IPS-20b (cell line): ENCODE results near the gene TSPYL4.

ENCODE experiments used
- H3K27ac ChIP-seq: one replicate; pipeline ENCODE4 v1.5.1; 2013; ENCODE audit warnings: low read length
- H3K27me3 ChIP-seq: 2 replicates; pipeline ENCODE4 v1.6.1; 2013; ENCODE audit warnings: mild to moderate bottlenecking, low read length, inconsistent platforms; ENCODE audit not compliant: insufficient read depth
- H3K36me3 ChIP-seq: 2 replicates; pipeline ENCODE4 v1.6.1; 2013; ENCODE audit warnings: low read depth, mild to moderate bottlenecking, inconsistent platforms, low read length, moderate library complexity; ENCODE audit not compliant: insufficient read depth
- H3K4me1 ChIP-seq: 2 replicates; pipeline ENCODE4 v1.6.1; 2013; ENCODE audit warnings: mild to moderate bottlenecking, control low read depth, inconsistent platforms, low read length, moderate library complexity; ENCODE audit not compliant: insufficient read depth
- H3K4me3 ChIP-seq: 2 replicates; pipeline ENCODE4 v1.5.1; 2013; ENCODE audit warnings: mild to moderate bottlenecking, low read length, inconsistent platforms
- H3K9ac ChIP-seq: 2 replicates; pipeline ENCODE4 v1.6.1; 2013; ENCODE audit warnings: low read depth, mild to moderate bottlenecking, inconsistent platforms, low read length, moderate library complexity
- H3K9me3 ChIP-seq: 2 replicates; pipeline ENCODE4 v1.6.1; 2013; ENCODE audit warnings: mild to moderate bottlenecking, low read depth, low read length, inconsistent platforms; ENCODE audit not compliant: insufficient read depth

The TSPYL4 gene

DNA sequence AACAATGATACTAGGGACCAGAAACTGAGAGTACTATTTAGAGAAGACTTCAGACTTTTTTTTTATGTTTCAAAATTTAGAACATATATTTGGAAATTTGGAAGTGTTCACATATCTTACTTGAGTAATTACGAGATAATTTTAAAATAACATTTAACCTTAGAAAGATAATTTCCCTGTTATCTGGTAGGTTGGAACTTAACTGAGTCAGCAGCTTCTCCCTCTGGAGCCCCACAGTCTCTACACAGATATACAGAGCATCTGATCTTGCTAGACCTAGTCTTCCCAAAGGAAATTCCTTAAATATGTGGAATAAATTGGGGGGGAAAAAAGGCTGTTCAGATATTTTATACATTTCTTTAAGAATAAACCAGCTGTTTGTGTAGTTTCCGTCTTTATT lies 48.6 kb downstream of the TSPYL4 start:
- H3K9ac ChIP-seq = no peak overlapping the region
- H3K27me3 ChIP-seq = no peaks in the 10 kb centered on the region
- no peaks in the 10 kb centered on the region for H3K4me1 ChIP-seq
- no peak overlapping the region for H3K4me3 ChIP-seq
- H3K36me3 ChIP-seq = no peaks in the 10 kb centered on the region
- H3K9me3 ChIP-seq = no peaks in the 10 kb centered on the region
- H3K27ac ChIP-seq = no peak overlapping the region

DNA sequence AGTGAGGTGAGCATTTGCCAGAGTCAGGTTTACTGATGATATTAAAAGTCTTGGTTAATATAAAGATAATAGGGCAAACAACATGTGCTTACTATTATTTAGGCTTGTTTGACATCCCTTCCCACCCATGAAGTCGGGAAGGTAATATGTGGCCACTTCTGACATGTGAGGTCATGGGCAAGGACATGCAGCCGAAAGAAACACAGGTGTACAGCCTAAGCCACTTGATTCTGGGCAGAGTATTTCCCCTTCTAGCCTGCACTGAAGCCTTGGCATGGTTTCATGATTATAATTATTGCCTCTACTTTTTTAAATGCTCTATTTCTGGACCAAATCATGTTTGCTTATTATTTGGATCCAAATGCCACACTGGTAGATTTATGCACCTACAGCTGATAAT lies 52.3 kb downstream of the TSPYL4 start:
- no peak overlapping the region for H3K4me3 ChIP-seq
- H3K9ac ChIP-seq = no peak overlapping the region
- no peaks in the 10 kb centered on the region for H3K4me1 ChIP-seq
- H3K27me3 ChIP-seq = no peaks in the 10 kb centered on the region
- H3K27ac ChIP-seq = no peak overlapping the region
- no peaks in the 10 kb centered on the region for H3K9me3 ChIP-seq
- H3K36me3 ChIP-seq = no peaks in the 10 kb centered on the region

DNA sequence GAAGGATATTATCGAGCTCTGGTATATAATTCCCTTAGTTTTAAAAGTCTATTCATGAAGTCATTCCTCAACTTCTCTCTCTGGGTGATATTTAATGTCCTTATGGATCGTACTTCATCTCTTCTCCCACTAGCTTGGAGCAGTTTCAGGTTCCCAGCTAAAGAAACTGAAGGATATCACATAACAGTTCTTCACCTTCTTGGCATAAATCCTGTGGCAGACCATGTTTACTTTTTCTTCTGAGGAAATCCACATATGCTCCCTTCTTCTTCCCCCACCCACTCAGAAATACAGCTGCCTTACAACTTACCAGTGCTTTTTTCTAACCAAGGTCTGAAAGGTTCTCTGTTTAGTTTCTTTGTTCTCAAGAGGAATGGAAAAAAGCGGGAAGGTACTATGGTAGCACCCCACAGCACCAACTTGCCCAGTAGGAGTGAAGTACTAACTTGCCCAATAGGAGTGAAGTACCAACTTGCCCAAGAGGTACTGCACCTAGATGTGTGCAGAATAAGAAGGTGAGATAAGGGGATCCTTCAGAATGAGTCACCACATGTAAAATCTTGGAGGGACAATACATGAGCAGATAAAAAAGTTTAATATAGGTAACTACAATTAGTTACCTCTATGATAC lies 53.1 kb downstream of the TSPYL4 start:
- Histone ChIP-seq H3K36me3 (no peaks in the 10 kb centered on the region), H3K9me3 (no peaks in the 10 kb centered on the region), H3K4me1 (no peaks in the 10 kb centered on the region), H3K4me3 (no peak overlapping the region), H3K9ac (no peak overlapping the region), H3K27me3 (no peaks in the 10 kb centered on the region), H3K27ac (no peak overlapping the region)
